Melanocyte of skin (primary cell): ENCODE data around the gene ZNF726. TPM values are rescaled to one million over a fixed set of nuclear protein-coding genes. Genes with fewer than 3 reads are reported as not detected.

ENCODE experiments used
- total RNA-seq, 2 donors: library from RNA; depleted of rRNA; stranded (reverse); fragments of >200 nt; gene quantifications; 2 replicates each; pipeline ENCODE4 v1.2.3, GENCODE V29; 2012

ZNF726 gene
- total RNA-seq: 1 to 10 TPM; 3.8 to 5.7 TPM

DNA sequence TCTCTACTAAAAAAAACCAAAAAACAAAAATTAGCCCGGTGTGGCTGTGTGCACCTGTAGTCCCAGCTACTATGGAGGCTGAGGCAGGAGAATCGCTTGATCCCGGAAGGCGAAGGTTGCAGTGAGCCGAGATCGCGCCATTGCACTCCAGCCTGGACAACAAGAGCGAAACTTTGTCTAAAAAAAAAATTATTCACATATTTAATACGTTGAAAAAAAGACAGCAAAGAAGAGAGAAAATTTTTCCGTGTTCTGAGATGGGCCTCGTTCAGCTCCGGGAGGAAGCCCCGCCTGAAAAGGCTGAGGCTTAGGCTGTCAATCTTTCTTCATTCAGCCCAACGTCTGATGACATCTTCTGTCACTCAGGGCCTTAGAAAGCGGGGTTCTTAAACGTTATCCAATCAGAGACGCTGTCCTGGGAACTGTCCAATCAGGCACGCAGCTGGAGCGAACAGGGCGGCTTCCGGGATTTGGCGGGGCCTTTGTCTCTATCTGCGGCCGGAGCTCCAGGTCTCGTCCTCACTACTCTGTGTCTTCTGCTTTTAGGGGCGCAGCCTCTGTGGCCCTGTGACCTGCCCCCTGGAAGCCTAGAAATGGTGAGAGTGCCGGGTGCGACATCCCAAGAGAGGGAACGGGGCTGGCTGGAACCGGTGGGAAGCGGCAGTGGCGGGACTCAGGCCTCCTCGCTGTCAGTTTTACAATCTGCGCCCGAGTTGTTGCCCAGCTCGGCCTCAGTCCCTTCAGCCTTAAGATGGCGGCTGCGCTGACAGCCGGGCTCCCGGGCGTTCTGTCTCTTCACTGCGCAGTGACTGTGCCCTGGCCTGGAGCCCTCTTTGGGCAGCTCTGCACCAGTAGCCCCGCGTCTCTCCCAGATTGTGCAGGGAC is at the start of gene ZNF726:
Gene ZNF726, plus strand, starts transcription at position 485 of the 885 bp plus-strand sequence. Its CDS starts 109 bp downstream, at position 594.

Other genes starting within 250 kb of the ZNF726 start
- 1 to 10 TPM; 5.7 to 8.9 TPM for gene ZNF675, start 227.7 kb upstream of the ZNF726 start, total RNA-seq
- 1 to 10 TPM; 1.3 to 1.4 TPM for gene ZNF681, start 156.0 kb upstream of the ZNF726 start, total RNA-seq
- 10 to 100 TPM in 1 of 2 donors, 1 to 10 TPM in 1; 10.0 to 17.2 TPM for gene ZNF254, start 172.3 kb downstream of the ZNF726 start, total RNA-seq